ENCODE data around the gene BSN.

DNA sequence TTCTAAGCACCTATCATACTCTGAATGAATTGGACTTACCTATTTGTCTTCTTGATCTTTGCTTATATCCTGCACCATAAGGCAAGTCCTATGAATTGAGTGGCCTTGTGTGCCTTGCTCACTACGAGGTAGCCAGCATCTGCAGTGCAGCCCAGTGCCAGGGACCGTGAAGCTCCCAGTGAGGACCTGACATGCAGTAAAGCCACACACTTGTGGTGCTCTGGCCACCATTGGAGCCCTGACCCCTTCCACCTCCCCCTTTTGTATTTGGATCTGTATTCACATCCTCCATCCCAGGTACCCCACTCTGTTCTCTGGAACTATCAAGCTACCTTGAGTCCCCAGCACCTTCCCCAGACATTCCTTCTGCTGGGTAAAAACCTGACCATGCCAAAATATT lies 52.1 kb downstream of the BSN start:
- no peak for TF ChIP-seq POLR2A (IDR thresholded peaks at IDR 0.05)
- TF ChIP-seq, protein P1, sequence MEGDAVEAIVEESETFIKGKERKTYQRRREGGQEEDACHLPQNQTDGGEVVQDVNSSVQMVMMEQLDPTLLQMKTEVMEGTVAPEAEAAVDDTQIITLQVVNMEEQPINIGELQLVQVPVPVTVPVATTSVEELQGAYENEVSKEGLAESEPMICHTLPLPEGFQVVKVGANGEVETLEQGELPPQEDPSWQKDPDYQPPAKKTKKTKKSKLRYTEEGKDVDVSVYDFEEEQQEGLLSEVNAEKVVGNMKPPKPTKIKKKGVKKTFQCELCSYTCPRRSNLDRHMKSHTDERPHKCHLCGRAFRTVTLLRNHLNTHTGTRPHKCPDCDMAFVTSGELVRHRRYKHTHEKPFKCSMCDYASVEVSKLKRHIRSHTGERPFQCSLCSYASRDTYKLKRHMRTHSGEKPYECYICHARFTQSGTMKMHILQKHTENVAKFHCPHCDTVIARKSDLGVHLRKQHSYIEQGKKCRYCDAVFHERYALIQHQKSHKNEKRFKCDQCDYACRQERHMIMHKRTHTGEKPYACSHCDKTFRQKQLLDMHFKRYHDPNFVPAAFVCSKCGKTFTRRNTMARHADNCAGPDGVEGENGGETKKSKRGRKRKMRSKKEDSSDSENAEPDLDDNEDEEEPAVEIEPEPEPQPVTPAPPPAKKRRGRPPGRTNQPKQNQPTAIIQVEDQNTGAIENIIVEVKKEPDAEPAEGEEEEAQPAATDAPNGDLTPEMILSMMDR (IDR thresholded peaks at IDR 0.05) = no peak
